ENCODE results near the gene FMO5. TPM values are rescaled to one million over a fixed set of nuclear protein-coding genes. Genes with fewer than 3 reads are reported as not detected.
"Not testable (repeated sequence)": the region's sequence is repeated elsewhere in the genome, so short reads cannot be mapped to it uniquely, and the experiment has no call there.

Gene FMO5
- polyA plus RNA-seq, 1 donor (not counting 4 experiments of a cell fraction or from before 2014, with no cell fraction given) = 0.31 TPM

- Histone ChIP-seq H3K4me1 (ENCODE audit: control insufficient read depth, extremely low read depth, insufficient read depth, low read length) (no peaks in the 10 kb centered on the region), H3K27ac (ENCODE audit: control insufficient read depth, insufficient read depth, low read length) (no peak overlapping the region), H3K36me3 (ENCODE audit: control insufficient read depth in 2 of 2, extremely low read depth in 1 of 2, insufficient read depth in 2 of 2, low read length in 2 of 2) (no peaks in the 10 kb centered on the region), H3K9me1 (ENCODE audit: control insufficient read depth, extremely low read depth, insufficient read depth, low read length) (no peaks in the 10 kb centered on the region), H3K9me3 (ENCODE audit: control insufficient read depth, low read depth, low read length) (no peaks in the 10 kb centered on the region), H3K4me3 (ENCODE audit: control insufficient read depth in 2 of 3, extremely low read depth in 1 of 3, insufficient read depth in 2 of 3, low read depth in 1 of 3, low read length in 3 of 3) (no peak overlapping the region), H4K20me1 (ENCODE audit: control insufficient read depth, extremely low read depth, insufficient read depth, low read length) (no peaks in the 10 kb centered on the region), H3K9ac (ENCODE audit: control insufficient read depth, extremely low read depth, insufficient read depth, low read length) (no peak overlapping the region), H3K4me2 (ENCODE audit: control insufficient read depth, extremely low read depth, insufficient read depth, low read depth, low read length) (no peak overlapping the region), H2AFZ (ENCODE audit: control insufficient read depth, low read length) (no peak overlapping the region), H3K27me3 (ENCODE audit: control insufficient read depth, extremely low read depth, insufficient read depth, low read length) (no peaks in the 10 kb centered on the region), H3K79me2 (ENCODE audit: control insufficient read depth, insufficient read depth, low read length) (no peaks in the 10 kb centered on the region)
- FAIRE-seq (no peak), DNase-seq (ENCODE audit: low read depth, low spot score) (no peak)
- dilution Hi-C loops (cut with MboI; ENCODE audit: extremely low pct_ligation_motif_present, low sequenced_read_pairs) = no loop called here
- no peak for TF ChIP-seq CTCF (optimal IDR thresholded peaks at IDR 0.05 in 1 of 3, IDR thresholded peaks at IDR 0.05 in 1 of 3, conservative IDR thresholded peaks at IDR 0.05 in 1 of 3; ENCODE audit: extremely low read depth in 1 of 3, insufficient read depth in 2 of 3, low read length in 3 of 3)
- no peak for TF ChIP-seq EZH2 (IDR thresholded peaks at IDR 0.05; ENCODE audit: low read length)
Observed at GRCh38 chr1:147201786-147202185, 23.4 kb downstream of the FMO5 start.

GRCh38 chr1:147201276-147201675 lies 23.9 kb downstream of the FMO5 start:
- no peak for DNase-seq (ENCODE audit: low read depth, low spot score)
- H3K4me1 ChIP-seq (ENCODE audit: control insufficient read depth, extremely low read depth, insufficient read depth, low read length) = no peaks in the 10 kb centered on the region
- H2AFZ ChIP-seq (ENCODE audit: control insufficient read depth, low read length) = peak overlapping the region; percentile 56
- FAIRE-seq = no peak
- H3K4me3 ChIP-seq (ENCODE audit: control insufficient read depth in 2 of 3, extremely low read depth in 1 of 3, insufficient read depth in 2 of 3, low read depth in 1 of 3, low read length in 3 of 3) = no peak overlapping the region
- no peaks in the 10 kb centered on the region for H4K20me1 ChIP-seq (ENCODE audit: control insufficient read depth, extremely low read depth, insufficient read depth, low read length)
- no peak overlapping the region for H3K27ac ChIP-seq (ENCODE audit: control insufficient read depth, insufficient read depth, low read length)
- peak overlapping the region; percentile 49 for H3K4me2 ChIP-seq (ENCODE audit: control insufficient read depth, extremely low read depth, insufficient read depth, low read depth, low read length)
- no peaks in the 10 kb centered on the region for H3K79me2 ChIP-seq (ENCODE audit: control insufficient read depth, insufficient read depth, low read length)
- TF ChIP-seq CTCF (optimal IDR thresholded peaks at IDR 0.05 in 1 of 3, IDR thresholded peaks at IDR 0.05 in 1 of 3, conservative IDR thresholded peaks at IDR 0.05 in 1 of 3; ENCODE audit: extremely low read depth in 1 of 3, insufficient read depth in 2 of 3, low read length in 3 of 3) (no peak), EZH2 (IDR thresholded peaks at IDR 0.05; ENCODE audit: low read length) (no peak)
- no peaks in the 10 kb centered on the region for H3K27me3 ChIP-seq (ENCODE audit: control insufficient read depth, extremely low read depth, insufficient read depth, low read length)
- H3K9ac ChIP-seq (ENCODE audit: control insufficient read depth, extremely low read depth, insufficient read depth, low read length) = no peak overlapping the region
- H3K9me3 ChIP-seq (ENCODE audit: control insufficient read depth, low read depth, low read length) = no peaks in the 10 kb centered on the region
- dilution Hi-C loops (cut with MboI; ENCODE audit: extremely low pct_ligation_motif_present, low sequenced_read_pairs) = no loop called here
- H3K36me3 ChIP-seq (ENCODE audit: control insufficient read depth in 2 of 2, extremely low read depth in 1 of 2, insufficient read depth in 2 of 2, low read length in 2 of 2) = no peaks in the 10 kb centered on the region
- no peaks in the 10 kb centered on the region for H3K9me1 ChIP-seq (ENCODE audit: control insufficient read depth, extremely low read depth, insufficient read depth, low read length)

- H3K36me3 ChIP-seq (ENCODE audit: control insufficient read depth in 2 of 2, extremely low read depth in 1 of 2, insufficient read depth in 2 of 2, low read length in 2 of 2); dilution Hi-C loops (cut with MboI; ENCODE audit: extremely low pct_ligation_motif_present, low sequenced_read_pairs); FAIRE-seq; H3K27me3 ChIP-seq (ENCODE audit: control insufficient read depth, extremely low read depth, insufficient read depth, low read length); H3K9me1 ChIP-seq (ENCODE audit: control insufficient read depth, extremely low read depth, insufficient read depth, low read length); H3K79me2 ChIP-seq (ENCODE audit: control insufficient read depth, insufficient read depth, low read length); H4K20me1 ChIP-seq (ENCODE audit: control insufficient read depth, extremely low read depth, insufficient read depth, low read length); H3K9ac ChIP-seq (ENCODE audit: control insufficient read depth, extremely low read depth, insufficient read depth, low read length); H3K9me3 ChIP-seq (ENCODE audit: control insufficient read depth, low read depth, low read length); H3K4me1 ChIP-seq (ENCODE audit: control insufficient read depth, extremely low read depth, insufficient read depth, low read length); H2AFZ ChIP-seq (ENCODE audit: control insufficient read depth, low read length); H3K4me3 ChIP-seq (ENCODE audit: control insufficient read depth in 2 of 3, extremely low read depth in 1 of 3, insufficient read depth in 2 of 3, low read depth in 1 of 3, low read length in 3 of 3); H3K27ac ChIP-seq (ENCODE audit: control insufficient read depth, insufficient read depth, low read length); H3K4me2 ChIP-seq (ENCODE audit: control insufficient read depth, extremely low read depth, insufficient read depth, low read depth, low read length); DNase-seq (ENCODE audit: low read depth, low spot score): not testable (repeated sequence)
Observed at GRCh38 chr1:147197324-147197723, 27.8 kb downstream of the FMO5 start.

Data from keratinocyte (primary cell).